Suprapubic skin (tissue), 4 donors: ENCODE data around the gene C2orf80. TPM values are rescaled to one million over a fixed set of nuclear protein-coding genes. Genes with fewer than 3 reads are reported as not detected.

Experiments used
- DNase-seq, 2 donors: peaks; one replicate each; pipeline ENCODE4 v3.0.0-alpha.2; 2019; ENCODE audit warnings: low spot score in 2 of 2
- H3K27ac ChIP-seq: fragments of 200-600 bp; sonication (generic); one replicate; pipeline ENCODE4 v1.5.1; 2019
- H3K27me3 ChIP-seq: fragments of 200-600 bp; sonication (generic); one replicate; pipeline ENCODE4 v1.5.1; 2019
- H3K36me3 ChIP-seq: fragments of 200-600 bp; sonication (generic); one replicate; pipeline ENCODE4 v1.5.1; 2019
- H3K4me1 ChIP-seq: fragments of 200-600 bp; sonication (generic); one replicate; pipeline ENCODE4 v1.5.1; 2019
- H3K4me3 ChIP-seq: fragments of 200-600 bp; sonication (generic); one replicate; pipeline ENCODE4 v1.5.1; 2019; ENCODE audit warnings: mild to moderate bottlenecking
- H3K9me3 ChIP-seq: fragments of 200-600 bp; sonication (generic); one replicate; pipeline ENCODE4 v1.5.1; 2019
- CTCF ChIP-seq, 2 donors: fragments of 200-600 bp in 1 of 2; fragments of 450-650 bp in 1 of 2; sonication (generic) in 1 of 2; IDR thresholded peaks; one replicate each; pipeline ENCODE4 v1.5.1; 2016 to 2019; ENCODE audit warnings: antibody characterized with exemption in 2 of 2, mild to moderate bottlenecking in 1 of 2, moderate library complexity in 1 of 2
- EP300 ChIP-seq: sonication (generic); formaldehyde crosslinking; IDR thresholded peaks from one replicate; pipeline ENCODE4 v1.6.1; 2017; ENCODE audit warnings: antibody characterized with exemption
- POLR2A ChIP-seq, 2 donors: fragments of 450-650 bp; IDR thresholded peaks; one replicate each; pipeline ENCODE4 v1.6.1; 2017; ENCODE audit warnings: antibody characterized with exemption in 2 of 2, mild to moderate bottlenecking in 2 of 2, moderate library complexity in 2 of 2
- POLR2AphosphoS5 ChIP-seq, 3 donors: sonication (generic); formaldehyde crosslinking; IDR thresholded peaks; one replicate each; pipeline ENCODE4 v1.6.1; 2017; ENCODE audit warnings: antibody characterized with exemption in 3 of 3
- WGBS: methylation state at CpG from one replicate; pipeline ENCODE4 v1.1.5; 2018; 5-methylcytosine and 5-hydroxymethylcytosine counted together
- total RNA-seq, 4 donors: library from RNA; depleted of rRNA; stranded (reverse); fragments of >200 nt; gene quantifications; one replicate each; pipeline ENCODE4 v1.1.0, GENCODE V29; 2016

Gene C2orf80
- total RNA-seq, 4 donors from 2014 or later, result not detected

GRCh38 chr2:208163489-208163888, 26.3 kb downstream of the C2orf80 start, which contains the start of gene CRYGA:
Gene CRYGA (minus strand): TSS chr2:208163589. CDS start chr2:208163556, 33 bp downstream.
- TF ChIP-seq POLR2AphosphoS5 (IDR thresholded peaks at IDR 0.05), result no peak
- TF ChIP-seq EP300, result no peak
- TF ChIP-seq POLR2A (IDR thresholded peaks at IDR 0.05), result no peak
- no peak for TF ChIP-seq CTCF (IDR thresholded peaks at IDR 0.05)
- 71% methylated on average over 2 of the region's 2 CpGs for WGBS
- Histone ChIP-seq H3K27me3 (no peaks in the 10 kb centered on the region), H3K4me1 (no peaks in the 10 kb centered on the region), H3K27ac (no peak within 1 kb of the TSS), H3K9me3 (no peaks in the 10 kb centered on the region), H3K4me3 (no peak within 1 kb of the TSS), H3K36me3 (no peaks in the 10 kb centered on the region)
- no peak for DNase-seq

GRCh38 chr2:208156439-208156838, 33.4 kb downstream of the C2orf80 start:
- no peak for DNase-seq
- H3K36me3 ChIP-seq, result no peaks in the 10 kb centered on the region
- TF ChIP-seq POLR2AphosphoS5 (IDR thresholded peaks at IDR 0.05), result no peak
- TF ChIP-seq EP300, result no peak
- TF ChIP-seq CTCF (IDR thresholded peaks at IDR 0.05), result no peak
- no peak for TF ChIP-seq POLR2A (IDR thresholded peaks at IDR 0.05)
- H3K4me3 ChIP-seq, result no peak overlapping the region
- H3K27me3 ChIP-seq, result no peaks in the 10 kb centered on the region
- no peaks in the 10 kb centered on the region for H3K9me3 ChIP-seq
- WGBS, result 34% methylated on average over 2 of the region's 2 CpGs
- H3K4me1 ChIP-seq, result no peaks in the 10 kb centered on the region
- H3K27ac ChIP-seq, result no peak overlapping the region

- Histone ChIP-seq H3K36me3 (no peaks in the 10 kb centered on the region), H3K27ac (no peak overlapping the region), H3K4me3 (no peak overlapping the region), H3K9me3 (no peaks in the 10 kb centered on the region), H3K27me3 (no peaks in the 10 kb centered on the region), H3K4me1 (no peaks in the 10 kb centered on the region)
- DNase-seq, result no peak
- TF ChIP-seq CTCF (IDR thresholded peaks at IDR 0.05) (no peak), POLR2AphosphoS5 (IDR thresholded peaks at IDR 0.05) (no peak), POLR2A (IDR thresholded peaks at IDR 0.05) (no peak), EP300 (no peak)
Observed at GRCh38 chr2:208153156-208153555, 36.7 kb downstream of the C2orf80 start.

- Histone ChIP-seq H3K4me1 (no peaks in the 10 kb centered on the region), H3K9me3 (no peaks in the 10 kb centered on the region), H3K36me3 (no peaks in the 10 kb centered on the region), H3K27ac (no peak overlapping the region), H3K27me3 (no peaks in the 10 kb centered on the region), H3K4me3 (no peak overlapping the region)
- TF ChIP-seq POLR2AphosphoS5 (IDR thresholded peaks at IDR 0.05), result no peak
- TF ChIP-seq EP300, result no peak
- no peak for TF ChIP-seq POLR2A (IDR thresholded peaks at IDR 0.05)
- no peak for TF ChIP-seq CTCF (IDR thresholded peaks at IDR 0.05)
- no peak for DNase-seq
- WGBS, result 78% methylated on average over 1 of the region's 1 CpG
Observed at GRCh38 chr2:208150956-208151355, 38.9 kb downstream of the C2orf80 start.

GRCh38 chr2:208150094-208150493, 39.7 kb downstream of the C2orf80 start:
- no peak overlapping the region for H3K27ac ChIP-seq
- H3K4me3 ChIP-seq, result no peak overlapping the region
- no peak for TF ChIP-seq POLR2A (IDR thresholded peaks at IDR 0.05)
- no peak for TF ChIP-seq EP300
- TF ChIP-seq CTCF (IDR thresholded peaks at IDR 0.05), result no peak
- no peak for DNase-seq
- H3K27me3 ChIP-seq, result no peaks in the 10 kb centered on the region
- no peaks in the 10 kb centered on the region for H3K36me3 ChIP-seq
- H3K4me1 ChIP-seq, result no peaks in the 10 kb centered on the region
- no peaks in the 10 kb centered on the region for H3K9me3 ChIP-seq
